Stimulated activated CD8-positive, alpha-beta memory T cell treated with anti-CD3 and anti-CD28 coated beads, Interleukin-12 subunit alpha, Interleukin-12 subunit beta, amount 100 ng/mL, for 24 hours (primary cell): ENCODE data around the gene MYRF.

Source experiments
- DNase-seq: peaks from one replicate; pipeline ENCODE4 v3.0.0-alpha.2; 2020; ENCODE audit errors: extremely low read depth

Gene MYRF

GRCh38 chr11:61817471-61818202 lies 65.2 kb downstream of the MYRF start:
- DNase-seq: no peak

- no peak for DNase-seq
Measured at GRCh38 chr11:61820174-61820573, 67.7 kb downstream of the MYRF start.

GRCh38 chr11:61826930-61827570 lies 74.6 kb downstream of the MYRF start:
- no peak for DNase-seq

GRCh38 chr11:61827571-61828378 lies 75.3 kb downstream of the MYRF start, which contains the start of gene FADS2:
Gene FADS2 (plus strand): TSS chr11:61828300. CDS start chr11:61828391, 91 bp downstream.
- no peak for DNase-seq

- no peak for DNase-seq
Measured at GRCh38 chr11:61828379-61828628, 75.9 kb downstream of the MYRF start.

- DNase-seq: no peak
Measured at GRCh38 chr11:61828629-61829407, 76.4 kb downstream of the MYRF start.

GRCh38 chr11:61829806-61830205 lies 77.4 kb downstream of the MYRF start:
- DNase-seq: no peak

- DNase-seq: no peak
Measured at GRCh38 chr11:61830237-61831105, 78.0 kb downstream of the MYRF start.

GRCh38 chr11:61832207-61832606 lies 79.8 kb downstream of the MYRF start:
- no peak for DNase-seq

- no peak for DNase-seq
Measured at GRCh38 chr11:61832754-61833153, 80.3 kb downstream of the MYRF start.

- DNase-seq: no peak
Measured at GRCh38 chr11:61833471-61833870, 81.0 kb downstream of the MYRF start.

- DNase-seq: no peak
Measured at GRCh38 chr11:61833926-61834277, 81.5 kb downstream of the MYRF start.

- no peak for DNase-seq
Measured at GRCh38 chr11:61834278-61835048, 82.0 kb downstream of the MYRF start.

- no peak for DNase-seq
Measured at GRCh38 chr11:61836193-61836592, 83.8 kb downstream of the MYRF start.

- DNase-seq: no peak
Measured at GRCh38 chr11:61837411-61838005, 85.1 kb downstream of the MYRF start.
